T-helper 1 cell treated with Interleukin-12 subunit alpha and Interleukin-12 subunit beta and Interleukin-4 antibody, amounts not matched to agents 30 μg/mL and 1 μg/mL, for 36 hours (primary cell): Measurements from ENCODE around the gene AP2B1.

Source experiments
- H3K27ac Mint-ChIP-seq: one replicate; pipeline ENCODE4 v1.8.0; 2021; ENCODE audit warnings: mild to moderate bottlenecking, mixed read lengths
- H3K27me3 Mint-ChIP-seq: one replicate; pipeline ENCODE4 v1.8.0; 2021; ENCODE audit warnings: low read depth, mixed read lengths
- H3K36me3 Mint-ChIP-seq: one replicate; pipeline ENCODE4 v1.8.0; 2021; ENCODE audit warnings: low read depth, mixed read lengths
- H3K4me1 Mint-ChIP-seq: one replicate; pipeline ENCODE4 v1.8.0; 2021; ENCODE audit warnings: low read depth, mixed read lengths
- H3K4me3 Mint-ChIP-seq: one replicate; pipeline ENCODE4 v1.8.0; 2021; ENCODE audit warnings: mild to moderate bottlenecking, moderate library complexity, mixed read lengths
- H3K9me3 Mint-ChIP-seq: one replicate; pipeline ENCODE4 v1.8.0; 2021; ENCODE audit warnings: mixed read lengths

The AP2B1 gene

DNA sequence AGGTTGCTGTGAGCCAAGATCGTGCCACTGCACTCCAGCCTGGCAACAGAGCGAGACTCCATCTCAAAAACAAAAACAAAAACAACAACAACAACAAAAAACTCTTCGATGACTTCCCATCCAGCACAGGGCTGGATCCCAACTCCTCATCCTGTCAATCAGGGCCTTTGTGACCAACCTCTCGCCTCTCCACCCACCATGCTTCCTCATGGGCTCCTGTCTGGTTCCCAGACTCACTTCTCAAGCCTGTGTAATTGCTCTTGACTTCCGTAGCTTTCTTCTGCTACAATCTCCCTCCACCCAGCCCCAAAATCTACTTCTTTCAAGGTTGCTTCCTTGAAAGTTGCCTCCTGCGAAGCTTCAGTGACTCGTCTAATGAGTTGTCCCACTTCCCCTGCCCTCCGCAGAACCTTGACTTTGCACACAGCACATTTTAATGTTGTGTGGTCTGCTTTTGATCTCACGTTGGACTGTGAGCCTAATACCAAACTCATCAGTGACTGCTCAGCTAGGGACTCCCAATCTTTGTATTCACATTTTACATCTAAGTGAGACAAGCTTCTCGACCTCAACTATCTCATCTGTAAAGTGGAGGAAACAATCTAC lies 143.4 kb downstream of the AP2B1 start:
- Mint-ChIP-seq H3K4me1 (peaks cover 10% of the 10 kb centered on the region), H3K27ac (no peak overlapping the region), H3K9me3 (no peaks in the 10 kb centered on the region), H3K36me3 (peaks cover 20% of the 10 kb centered on the region), H3K27me3 (peaks cover 26% of the 10 kb centered on the region), H3K4me3 (peak overlapping the region; percentile 40)

DNA sequence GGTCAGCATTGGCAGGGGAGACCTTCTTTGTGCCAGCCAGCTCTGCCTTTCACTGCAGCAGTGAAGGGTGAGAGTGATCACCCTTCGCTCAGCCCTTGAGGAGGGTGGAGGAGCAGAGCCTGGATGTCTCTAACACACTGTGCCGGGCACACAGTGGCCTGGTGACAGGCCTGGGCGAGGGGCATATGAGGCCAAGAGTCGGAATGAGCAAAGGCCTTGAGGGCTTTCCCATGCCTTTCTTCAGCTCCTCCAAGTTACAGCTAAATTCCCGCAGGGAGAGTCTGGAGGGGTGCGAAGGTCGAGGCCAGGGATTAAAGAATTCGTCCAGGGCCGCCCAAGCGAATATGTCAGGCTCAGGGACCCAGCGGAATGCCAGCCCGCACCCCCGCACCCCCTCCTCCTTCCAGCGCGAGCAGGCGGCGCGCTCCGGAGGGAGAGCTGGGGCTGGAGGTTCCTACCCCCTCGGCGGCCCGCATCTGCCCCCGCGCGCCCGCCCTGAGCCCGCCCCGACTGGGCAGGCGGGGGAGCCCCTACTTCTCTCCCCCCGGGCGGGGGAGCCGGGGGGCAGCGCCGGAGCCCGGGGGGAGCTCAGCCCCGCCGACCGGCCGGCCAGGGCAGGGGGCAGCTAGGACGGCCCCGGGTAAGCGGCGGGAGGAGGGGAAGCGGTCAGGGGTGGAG lies 144.3 kb downstream of the AP2B1 start, which contains the start of gene RASL10B:
RASL10B (plus strand) TSS at position 401 of the 678 bp plus-strand sequence. CDS start 3,546 bp downstream, outside the sequence.
- Mint-ChIP-seq H3K27ac (no peak within 1 kb of the TSS), H3K9me3 (no peaks in the 10 kb centered on the region), H3K27me3 (peaks cover 26% of the 10 kb centered on the region), H3K4me3 (peak within 1 kb of the TSS; percentile 40), H3K4me1 (peaks cover 10% of the 10 kb centered on the region), H3K36me3 (peaks cover 15% of the 10 kb centered on the region)

DNA sequence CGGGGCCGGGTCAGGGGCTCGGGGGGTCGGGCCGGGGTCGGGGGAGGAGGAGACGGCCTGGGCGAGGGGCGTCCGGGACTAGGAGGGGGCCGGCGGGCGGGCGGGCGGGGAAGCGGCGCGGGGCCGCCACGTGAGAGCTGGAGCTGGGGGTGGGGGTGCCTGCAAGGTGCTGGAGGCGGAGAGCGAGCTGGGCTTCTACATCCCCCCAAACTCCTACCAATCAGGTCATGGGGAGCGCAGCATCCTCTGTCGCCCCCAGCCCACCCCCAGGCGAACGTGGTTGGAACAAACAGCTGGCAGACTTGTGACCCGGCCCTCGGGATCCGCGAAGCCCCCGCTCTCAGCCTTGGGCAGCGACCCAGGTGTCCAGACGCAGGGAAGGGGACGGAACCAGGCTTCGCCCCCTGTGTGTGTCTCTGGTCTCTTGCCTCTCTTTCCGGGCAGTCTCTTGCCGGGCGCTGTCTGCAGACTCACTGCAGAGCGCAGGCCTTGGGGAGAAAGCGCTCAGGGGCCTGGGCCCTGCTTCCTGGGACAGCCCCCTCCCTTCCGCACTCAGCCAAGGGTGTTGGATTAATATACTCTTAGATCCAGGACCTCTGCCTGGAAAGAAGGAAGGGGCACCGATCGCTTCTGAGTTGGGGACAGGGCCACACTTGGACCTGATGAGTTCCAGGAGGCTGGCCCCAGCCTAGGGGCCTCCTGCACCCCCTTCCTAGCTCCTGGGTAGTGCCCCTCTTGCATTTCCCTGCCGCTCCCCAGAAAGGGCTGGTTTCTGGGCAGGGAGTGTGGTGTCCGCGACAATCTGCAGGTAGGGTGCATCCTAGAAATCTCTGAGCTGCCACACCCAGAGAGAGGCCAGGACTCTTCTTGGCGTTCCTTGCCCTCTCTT lies 145.0 kb downstream of the AP2B1 start:
- Mint-ChIP-seq H3K27me3 (peaks cover 26% of the 10 kb centered on the region), H3K36me3 (peaks cover 15% of the 10 kb centered on the region), H3K4me1 (peaks cover 10% of the 10 kb centered on the region), H3K27ac (no peak overlapping the region), H3K9me3 (no peaks in the 10 kb centered on the region), H3K4me3 (peak overlapping the region; percentile 31)

DNA sequence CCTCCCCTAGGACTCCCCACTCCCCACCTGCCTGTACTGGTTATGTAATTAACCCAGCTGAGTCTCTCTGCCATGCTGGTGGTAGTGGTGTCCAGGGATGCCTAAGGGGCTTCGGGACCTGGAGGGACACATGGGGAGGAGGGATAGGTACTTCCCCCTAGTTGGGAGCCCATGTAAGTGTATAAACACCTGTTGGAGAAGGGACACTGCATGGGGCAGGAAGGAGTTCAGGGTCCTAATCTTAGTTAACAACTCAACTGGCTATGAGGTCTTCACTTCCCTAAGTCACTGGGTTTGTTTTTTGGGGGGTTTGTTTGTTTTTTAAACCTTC lies 145.6 kb downstream of the AP2B1 start:
- peaks cover 15% of the 10 kb centered on the region for H3K36me3 Mint-ChIP-seq
- H3K27ac Mint-ChIP-seq: no peak overlapping the region
- H3K4me1 Mint-ChIP-seq: peaks cover 10% of the 10 kb centered on the region
- H3K9me3 Mint-ChIP-seq: no peaks in the 10 kb centered on the region
- H3K27me3 Mint-ChIP-seq: peaks cover 26% of the 10 kb centered on the region
- no peak overlapping the region for H3K4me3 Mint-ChIP-seq

DNA sequence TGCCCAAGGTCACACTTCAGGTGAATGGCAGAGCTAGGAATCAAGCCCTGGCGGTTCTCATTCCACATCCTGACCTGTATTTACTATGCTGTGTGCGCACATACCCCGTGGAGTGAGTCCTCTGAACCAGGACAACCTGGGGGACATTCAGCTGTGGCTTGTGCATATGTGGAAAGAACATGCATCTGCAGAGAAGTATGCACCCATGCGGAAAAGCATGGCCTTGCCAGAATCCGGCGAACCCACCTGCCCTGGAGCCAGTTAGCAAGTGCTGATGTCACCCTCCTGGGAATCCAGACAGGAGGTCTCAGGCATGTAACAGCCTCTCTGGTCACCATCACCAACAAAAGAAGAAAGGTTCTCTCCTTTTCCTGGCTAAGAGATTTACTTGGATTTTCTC lies 146.2 kb downstream of the AP2B1 start:
- H3K4me1 Mint-ChIP-seq: peaks cover 10% of the 10 kb centered on the region
- H3K36me3 Mint-ChIP-seq: peaks cover 12% of the 10 kb centered on the region

DNA sequence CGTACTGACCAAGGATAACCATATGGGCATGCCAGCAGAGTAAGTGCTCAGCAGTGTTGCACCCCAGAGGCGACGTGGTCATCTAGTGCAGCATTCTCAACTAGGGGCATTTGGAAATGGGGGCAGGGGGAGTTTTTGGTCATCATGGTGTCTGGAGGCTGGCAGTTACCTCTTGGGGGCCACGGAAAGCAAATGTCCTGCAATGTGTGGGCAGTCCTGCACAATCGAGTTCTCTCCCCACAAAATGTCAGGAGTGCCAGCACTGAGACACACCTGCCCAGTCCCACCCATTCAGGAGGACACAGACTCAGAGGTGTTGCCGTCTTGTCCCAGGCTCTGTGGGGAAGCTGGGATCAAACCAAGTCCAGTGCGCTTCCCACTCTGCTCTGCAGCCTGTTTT lies 147.3 kb downstream of the AP2B1 start:
- no peak overlapping the region for H3K27ac Mint-ChIP-seq
- H3K36me3 Mint-ChIP-seq: peaks cover 9% of the 10 kb centered on the region
- no peaks in the 10 kb centered on the region for H3K9me3 Mint-ChIP-seq
- peaks cover 10% of the 10 kb centered on the region for H3K4me1 Mint-ChIP-seq
- H3K4me3 Mint-ChIP-seq: no peak overlapping the region
- peaks cover 30% of the 10 kb centered on the region for H3K27me3 Mint-ChIP-seq

More for the DNA sequence above, 146.2 kb downstream of the AP2B1 start:
- Mint-ChIP-seq H3K9me3 (no peaks in the 10 kb centered on the region), H3K27me3 (peaks cover 26% of the 10 kb centered on the region), H3K27ac (no peak overlapping the region), H3K4me3 (no peak overlapping the region)

DNA sequence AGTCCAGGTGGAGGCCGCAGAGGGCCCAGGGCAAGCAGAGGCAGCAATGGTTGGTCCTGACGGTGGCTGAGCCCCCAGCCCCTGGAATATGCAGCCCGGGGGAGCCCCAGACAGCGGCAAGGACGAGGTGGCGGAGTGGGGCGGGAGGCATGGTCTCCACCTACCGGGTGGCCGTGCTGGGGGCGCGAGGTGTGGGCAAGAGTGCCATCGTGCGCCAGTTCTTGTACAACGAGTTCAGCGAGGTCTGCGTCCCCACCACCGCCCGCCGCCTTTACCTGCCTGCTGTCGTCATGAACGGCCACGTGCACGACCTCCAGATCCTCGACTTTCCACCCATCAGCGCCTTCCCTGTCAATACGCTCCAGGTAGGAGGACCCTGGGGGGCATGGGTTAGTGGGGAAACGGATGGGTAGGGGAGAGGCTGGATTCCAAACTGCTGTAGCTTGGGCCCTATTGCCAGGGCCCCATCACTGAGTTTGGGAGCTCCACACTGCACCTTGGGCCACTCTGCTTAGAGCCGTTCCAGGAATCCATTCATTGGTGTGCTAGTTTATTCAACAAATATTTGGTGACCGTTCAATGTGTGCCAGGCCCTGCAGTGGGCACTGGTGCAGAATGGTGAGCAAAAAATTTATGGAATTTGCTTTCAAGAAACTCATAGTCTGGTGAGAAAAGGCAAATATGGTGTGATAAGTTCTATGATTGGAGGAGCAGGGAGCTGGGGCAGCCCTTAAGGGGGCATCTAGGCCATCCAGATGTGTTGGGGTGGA lies 148.1 kb downstream of the AP2B1 start:
- H3K27ac Mint-ChIP-seq: no peak overlapping the region
- H3K4me3 Mint-ChIP-seq: no peak overlapping the region
- H3K4me1 Mint-ChIP-seq: peaks cover 12% of the 10 kb centered on the region
- no peaks in the 10 kb centered on the region for H3K9me3 Mint-ChIP-seq
- peaks cover 9% of the 10 kb centered on the region for H3K36me3 Mint-ChIP-seq
- H3K27me3 Mint-ChIP-seq: peaks cover 38% of the 10 kb centered on the region

DNA sequence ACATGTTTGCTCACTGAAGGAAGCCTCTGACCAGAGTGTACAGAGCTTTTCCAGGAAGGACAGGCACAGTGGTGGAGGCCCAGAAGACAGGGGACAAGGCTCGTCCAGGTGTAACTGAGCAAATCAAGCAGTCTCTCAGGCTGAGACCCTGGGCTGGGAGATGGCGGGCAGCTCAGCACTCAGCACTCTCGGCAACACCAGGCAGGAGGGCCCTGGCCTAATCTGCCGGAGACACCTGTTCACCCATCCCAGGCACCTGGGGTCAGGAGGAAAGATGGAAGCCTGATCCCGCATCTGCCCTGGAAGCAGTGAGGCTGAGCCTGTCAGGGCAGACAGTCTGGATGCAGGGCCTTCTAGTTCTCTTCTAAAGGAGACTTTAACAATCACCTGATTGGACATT lies 149.1 kb downstream of the AP2B1 start:
- Mint-ChIP-seq H3K4me3 (no peak overlapping the region), H3K4me1 (peaks cover 3% of the 10 kb centered on the region), H3K36me3 (peaks cover under 1% of the 10 kb centered on the region), H3K27me3 (peaks cover 36% of the 10 kb centered on the region), H3K9me3 (no peaks in the 10 kb centered on the region), H3K27ac (no peak overlapping the region)

DNA sequence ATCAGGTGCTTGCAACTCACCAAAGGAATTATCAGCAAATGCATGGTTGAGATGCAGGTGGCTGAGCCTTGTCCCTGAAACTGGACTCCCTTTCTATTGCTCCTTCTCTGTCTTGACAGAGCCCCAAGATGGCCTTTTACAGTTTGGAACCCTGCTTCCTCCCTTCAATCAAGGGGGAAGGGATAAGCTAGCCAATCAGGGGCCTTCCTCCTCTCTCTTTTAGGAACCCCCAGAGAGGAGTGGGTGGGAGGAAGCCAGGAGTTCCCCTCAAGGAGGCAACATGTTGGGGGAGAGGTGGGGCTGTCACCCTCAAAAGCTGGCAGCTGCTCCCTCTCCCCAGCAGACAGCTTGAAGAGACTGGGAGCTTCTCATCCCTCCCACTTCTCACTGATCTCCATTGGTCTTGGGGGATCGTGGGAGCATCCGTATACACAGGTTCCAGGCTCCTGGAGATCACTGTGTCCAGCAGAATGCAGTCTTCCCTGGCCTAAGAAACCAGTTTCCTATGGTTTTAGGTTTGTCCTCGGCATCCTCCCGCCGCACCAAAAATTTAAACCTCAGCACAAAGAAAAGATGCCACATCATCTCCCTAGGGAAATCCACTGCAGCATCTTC lies 151.5 kb downstream of the AP2B1 start:
- Mint-ChIP-seq H3K27me3 (peaks cover 35% of the 10 kb centered on the region), H3K9me3 (no peaks in the 10 kb centered on the region), H3K27ac (no peak overlapping the region), H3K4me3 (no peak overlapping the region), H3K4me1 (peaks cover 5% of the 10 kb centered on the region), H3K36me3 (no peaks in the 10 kb centered on the region)

DNA sequence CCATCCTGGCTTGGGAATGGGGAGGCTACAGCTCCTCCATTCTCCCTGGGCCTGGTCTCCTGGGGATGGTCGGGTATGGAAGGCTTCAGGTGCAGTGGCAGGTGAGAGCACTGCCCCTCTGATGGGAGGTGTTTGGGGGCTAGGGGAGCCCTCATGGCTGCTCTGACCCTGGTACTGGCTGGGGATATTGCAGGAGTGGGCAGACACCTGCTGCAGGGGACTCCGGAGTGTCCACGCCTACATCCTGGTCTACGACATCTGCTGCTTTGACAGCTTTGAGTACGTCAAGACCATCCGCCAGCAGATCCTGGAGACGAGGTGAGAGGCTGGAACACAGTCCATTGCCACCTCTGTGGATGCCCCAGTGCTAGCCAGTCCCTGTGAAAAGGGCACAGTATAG lies 153.1 kb downstream of the AP2B1 start:
- no peaks in the 10 kb centered on the region for H3K9me3 Mint-ChIP-seq
- H3K4me3 Mint-ChIP-seq: no peak overlapping the region
- no peaks in the 10 kb centered on the region for H3K36me3 Mint-ChIP-seq
- H3K27ac Mint-ChIP-seq: no peak overlapping the region
- H3K27me3 Mint-ChIP-seq: peaks cover 38% of the 10 kb centered on the region
- peaks cover 5% of the 10 kb centered on the region for H3K4me1 Mint-ChIP-seq

DNA sequence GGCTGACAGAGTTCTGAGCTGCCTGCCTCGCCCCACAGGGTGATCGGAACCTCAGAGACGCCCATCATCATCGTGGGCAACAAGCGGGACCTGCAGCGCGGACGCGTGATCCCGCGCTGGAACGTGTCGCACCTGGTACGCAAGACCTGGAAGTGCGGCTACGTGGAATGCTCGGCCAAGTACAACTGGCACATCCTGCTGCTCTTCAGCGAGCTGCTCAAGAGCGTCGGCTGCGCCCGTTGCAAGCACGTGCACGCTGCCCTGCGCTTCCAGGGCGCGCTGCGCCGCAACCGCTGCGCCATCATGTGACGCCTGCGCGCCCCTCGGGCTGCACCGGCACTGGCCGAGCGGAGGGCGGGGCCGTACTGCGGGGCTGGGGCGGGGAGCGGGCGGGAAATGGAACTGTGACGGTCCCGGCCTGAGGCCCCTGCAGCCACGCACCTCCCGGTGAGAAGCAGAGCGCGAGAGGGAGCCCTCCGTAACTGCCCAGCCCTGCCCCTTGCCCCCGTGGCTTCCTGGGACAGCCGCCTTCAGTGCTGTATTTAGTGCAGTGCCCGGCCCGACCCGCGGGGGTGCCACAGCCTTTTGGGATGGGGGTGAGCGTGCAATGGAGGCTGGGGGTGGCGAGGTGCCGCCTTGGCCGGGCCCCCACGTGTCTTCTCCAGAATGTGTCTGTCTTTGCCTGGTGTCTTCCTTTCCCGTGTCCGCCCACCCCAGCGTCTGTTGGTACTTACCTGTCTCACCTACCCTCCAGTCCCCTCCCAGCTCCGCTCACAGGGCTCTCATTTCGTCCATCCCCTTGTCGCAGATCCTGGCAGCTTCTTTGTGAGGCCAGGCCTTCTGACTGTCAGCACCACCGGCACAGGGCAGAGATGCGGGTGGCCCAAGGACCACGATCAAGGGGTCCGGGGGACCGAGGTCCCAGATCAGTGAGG lies 154.1 kb downstream of the AP2B1 start:
- Mint-ChIP-seq H3K9me3 (no peaks in the 10 kb centered on the region), H3K36me3 (no peaks in the 10 kb centered on the region), H3K27ac (no peak overlapping the region), H3K4me3 (peak overlapping the region; percentile 31), H3K4me1 (peaks cover 5% of the 10 kb centered on the region), H3K27me3 (peaks cover 38% of the 10 kb centered on the region)

DNA sequence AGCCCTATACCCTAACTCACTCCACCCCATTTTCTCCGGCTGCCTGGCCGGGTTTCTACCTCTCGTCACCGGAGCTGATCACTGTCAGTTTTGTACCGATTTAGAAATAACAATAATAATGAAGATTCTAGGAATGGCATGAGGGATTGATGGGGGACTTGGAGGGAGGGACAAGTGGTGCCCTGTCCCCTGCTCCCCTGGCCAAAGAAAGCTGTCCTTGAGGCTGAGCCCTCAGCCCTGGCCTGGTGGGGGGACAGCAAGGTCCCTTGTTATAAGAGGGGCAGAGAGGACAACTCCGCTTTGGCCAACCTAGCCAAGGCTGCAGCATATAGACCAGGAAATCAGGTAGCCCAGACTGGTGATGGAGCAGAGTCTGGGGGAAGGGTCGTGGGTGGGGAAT lies 155.4 kb downstream of the AP2B1 start:
- no peak overlapping the region for H3K4me3 Mint-ChIP-seq
- no peak overlapping the region for H3K27ac Mint-ChIP-seq
- no peaks in the 10 kb centered on the region for H3K36me3 Mint-ChIP-seq
- H3K27me3 Mint-ChIP-seq: peaks cover 38% of the 10 kb centered on the region
- no peaks in the 10 kb centered on the region for H3K9me3 Mint-ChIP-seq
- H3K4me1 Mint-ChIP-seq: peaks cover 5% of the 10 kb centered on the region

DNA sequence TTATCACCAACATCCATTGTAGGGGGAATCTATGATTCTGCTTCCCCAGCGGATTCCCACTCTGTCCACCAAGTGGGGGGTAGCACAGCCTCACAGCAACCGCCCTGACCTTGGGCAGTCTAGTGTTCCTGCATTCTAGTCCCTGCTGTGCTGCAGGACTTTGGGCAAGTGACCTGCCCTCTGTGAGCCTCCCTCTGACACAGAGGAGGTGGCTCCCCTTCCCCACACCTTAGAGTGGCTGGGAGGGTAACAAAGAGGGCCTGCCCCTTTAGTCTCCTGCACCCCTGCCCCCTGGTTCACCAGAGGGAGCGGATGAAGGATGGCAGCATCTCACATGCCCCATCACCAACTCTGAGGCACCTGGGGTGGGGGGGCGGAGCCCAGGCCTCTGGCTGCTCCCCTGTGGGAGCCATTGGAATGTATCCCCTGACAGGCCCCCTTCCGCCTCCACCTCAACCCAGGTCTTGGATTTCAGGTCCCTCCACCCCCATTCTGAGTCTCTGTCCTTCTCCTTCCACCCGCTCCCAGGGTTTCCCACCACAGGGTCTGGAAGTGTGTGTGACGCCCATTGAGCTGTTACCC lies 155.9 kb downstream of the AP2B1 start:
- Mint-ChIP-seq H3K4me1 (peaks cover 5% of the 10 kb centered on the region), H3K4me3 (no peak overlapping the region), H3K36me3 (no peaks in the 10 kb centered on the region), H3K9me3 (no peaks in the 10 kb centered on the region), H3K27me3 (peaks cover 38% of the 10 kb centered on the region), H3K27ac (no peak overlapping the region)
